NT2/D1 (cell line): Measurements from ENCODE around the gene KRT32.
"Not testable (repeated sequence)": the region's sequence is repeated elsewhere in the genome, so short reads cannot be mapped to it uniquely, and the experiment has no call there.

ENCODE experiments used
- DNase-seq: peaks from one replicate; pipeline ENCODE4 v3.0.0-alpha.2; 2011; ENCODE audit warnings: low read depth, low spot score
- H3K27me3 ChIP-seq: 2 replicates; pipeline ENCODE4 v1.6.0; 2011; ENCODE audit warnings: mild to moderate bottlenecking; ENCODE audit not compliant: insufficient read length, insufficient read depth
- H3K36me3 ChIP-seq: 2 replicates; pipeline ENCODE4 v1.6.1; 2011; ENCODE audit warnings: mild to moderate bottlenecking, low read length, mixed read lengths; ENCODE audit not compliant: insufficient read depth, insufficient read length
- H3K4me1 ChIP-seq: 2 replicates; pipeline ENCODE4 v1.5.1; 2011; ENCODE audit not compliant: insufficient read depth, insufficient read length
- H3K4me3 ChIP-seq: 2 replicates; pipeline ENCODE4 v1.5.1; 2011; ENCODE audit warnings: low read depth; ENCODE audit not compliant: insufficient read length
- H3K9ac ChIP-seq: 2 replicates; pipeline ENCODE4 v1.6.0; 2011; ENCODE audit warnings: low read depth; ENCODE audit not compliant: insufficient read length
- H3K9me3 ChIP-seq: 2 replicates; pipeline ENCODE4 v1.5.1; 2011; ENCODE audit warnings: mild to moderate bottlenecking, low read length; ENCODE audit not compliant: insufficient read depth
- SUZ12 ChIP-seq: IDR thresholded peaks from 2 replicates; pipeline ENCODE4 v1.6.1; 2011; ENCODE audit not compliant: insufficient read length, insufficient read depth; ENCODE audit errors: extremely low read depth
- YY1 ChIP-seq: IDR thresholded peaks from 2 replicates; pipeline ENCODE4 v1.6.1; 2011; ENCODE audit not compliant: insufficient read length, insufficient read depth
- ZNF274 ChIP-seq: IDR thresholded peaks from 2 replicates; pipeline ENCODE4 v1.6.1; 2011; ENCODE audit warnings: mild to moderate bottlenecking, low read depth, low read length

KRT32 gene

GRCh38 chr17:41437769-41438168 lies 29.4 kb downstream of the KRT32 start:
- Histone ChIP-seq H3K27me3 (no peaks in the 10 kb centered on the region), H3K4me1 (no peaks in the 10 kb centered on the region), H3K36me3 (no peaks in the 10 kb centered on the region), H3K4me3 (no peak overlapping the region), H3K9ac (no peak overlapping the region), H3K9me3 (peaks cover 17% of the 10 kb centered on the region; the same call in 1 of the 2 replicates)
- no peak for TF ChIP-seq YY1
- no peak for TF ChIP-seq ZNF274
- no peak for TF ChIP-seq SUZ12
- DNase-seq = no peak

- H3K4me1 ChIP-seq = no peaks in the 10 kb centered on the region
- DNase-seq = no peak
- peaks cover 17% of the 10 kb centered on the region; the same call in 1 of the 2 replicates for H3K9me3 ChIP-seq
- H3K36me3 ChIP-seq = no peaks in the 10 kb centered on the region
- TF ChIP-seq YY1 (no peak), SUZ12 (no peak), ZNF274 (no peak)
- no peaks in the 10 kb centered on the region for H3K27me3 ChIP-seq
- H3K4me3 ChIP-seq = no peak overlapping the region
- no peak overlapping the region for H3K9ac ChIP-seq
Measured at GRCh38 chr17:41437254-41437653, 29.9 kb downstream of the KRT32 start.

- Histone ChIP-seq H3K9me3 (no peaks in the 10 kb centered on the region), H3K4me3 (no peak overlapping the region), H3K36me3 (no peaks in the 10 kb centered on the region), H3K4me1 (peaks cover 3% of the 10 kb centered on the region), H3K9ac (no peak overlapping the region), H3K27me3 (no peaks in the 10 kb centered on the region)
- no peak for TF ChIP-seq YY1
- no peak for TF ChIP-seq ZNF274
- TF ChIP-seq SUZ12 = no peak
- no peak for DNase-seq
Measured at GRCh38 chr17:41434415-41434814, 32.8 kb downstream of the KRT32 start.

GRCh38 chr17:41434005-41434404 lies 33.2 kb downstream of the KRT32 start:
- H3K36me3 ChIP-seq = no peaks in the 10 kb centered on the region
- H3K4me3 ChIP-seq = no peak overlapping the region
- H3K9me3 ChIP-seq = no peaks in the 10 kb centered on the region
- H3K4me1 ChIP-seq = peaks cover 5% of the 10 kb centered on the region
- H3K9ac ChIP-seq = no peak overlapping the region
- no peak for DNase-seq
- no peaks in the 10 kb centered on the region for H3K27me3 ChIP-seq
- TF ChIP-seq SUZ12 (no peak), YY1 (no peak), ZNF274 (no peak)

- Histone ChIP-seq H3K9ac (no peak overlapping the region), H3K36me3 (no peaks in the 10 kb centered on the region), H3K4me3 (no peak overlapping the region), H3K4me1 (peaks cover 6% of the 10 kb centered on the region), H3K27me3 (no peaks in the 10 kb centered on the region), H3K9me3 (no peaks in the 10 kb centered on the region)
- no peak for DNase-seq
- no peak for TF ChIP-seq SUZ12
- no peak for TF ChIP-seq YY1
- no peak for TF ChIP-seq ZNF274
Measured at GRCh38 chr17:41433586-41433985, 33.6 kb downstream of the KRT32 start.

- H3K4me3 ChIP-seq, DNase-seq, H3K27me3 ChIP-seq, H3K4me1 ChIP-seq, H3K9ac ChIP-seq, H3K9me3 ChIP-seq, H3K36me3 ChIP-seq: not testable (repeated sequence)
Measured at GRCh38 chr17:41430376-41430775, 36.8 kb downstream of the KRT32 start.

- H3K4me3 ChIP-seq = no peak overlapping the region
- DNase-seq = no peak
- no peaks in the 10 kb centered on the region for H3K36me3 ChIP-seq
- H3K9me3 ChIP-seq = no peaks in the 10 kb centered on the region
- peaks cover 6% of the 10 kb centered on the region for H3K4me1 ChIP-seq
- no peak overlapping the region for H3K9ac ChIP-seq
- no peaks in the 10 kb centered on the region for H3K27me3 ChIP-seq
- no peak for TF ChIP-seq ZNF274
- no peak for TF ChIP-seq YY1
- TF ChIP-seq SUZ12 = no peak
Measured at GRCh38 chr17:41429667-41430066, 37.5 kb downstream of the KRT32 start.

GRCh38 chr17:41428591-41429291 lies 38.4 kb downstream of the KRT32 start:
- TF ChIP-seq SUZ12 = no peak
- TF ChIP-seq YY1 = no peak
- no peak for TF ChIP-seq ZNF274
- Histone ChIP-seq H3K4me1 (peaks cover 6% of the 10 kb centered on the region), H3K4me3 (no peak overlapping the region), H3K9me3 (no peaks in the 10 kb centered on the region), H3K27me3 (no peaks in the 10 kb centered on the region), H3K9ac (no peak overlapping the region), H3K36me3 (no peaks in the 10 kb centered on the region)
- no peak for DNase-seq
